H1 (cell line): Measurements from ENCODE around the gene DYNLT2B. TPM values are rescaled to one million over a fixed set of nuclear protein-coding genes. Genes with fewer than 3 reads are reported as not detected.

Experiments used
- CTCF ChIA-PET: fragments of 300-600 bp; sonication (Branson Sonifier 250); formaldehyde crosslinking; loops from one replicate; lab custom pipeline; 2021; ENCODE audit not compliant: partially characterized antibody; lab: Charles Lee
- POLR2A ChIA-PET: fragments of 300-600 bp; sonication (Branson Sonifier 250); formaldehyde crosslinking; loops from one replicate; lab custom pipeline; 2021; ENCODE audit warnings: inconsistent platforms; ENCODE audit not compliant: partially characterized antibody; lab: Charles Lee
- DNase-seq, 2 experiments: peaks; one replicate each; pipeline versions ENCODE4 v3.0.0 to v3.0.0-alpha.2; 2010 to 2022; ENCODE audit warnings: low spot score in 2 of 2, low read depth in 1 of 2, mixed read lengths in 1 of 2
- FAIRE-seq: peaks from 2 replicates; lab custom pipeline; 2011; peaks lifted over from hg19 to GRCh38; lab: Jason Lieb, UNC
- H2AFZ ChIP-seq: 2 replicates; pipeline ENCODE4 v1.8.1; 2012; ENCODE audit warnings: low read length, inconsistent platforms
- H2AK5ac ChIP-seq: 2 replicates; pipeline ENCODE4 v1.6.1; 2013; ENCODE audit warnings: low read depth, low read length
- H2BK120ac ChIP-seq: replicated peaks from 2 replicates; pipeline ENCODE3; 2013; ENCODE audit warnings: low read depth, low read length, inconsistent platforms
- H2BK12ac ChIP-seq: 2 replicates; pipeline ENCODE4 v1.6.1; 2013; ENCODE audit warnings: low read depth, low read length
- H2BK15ac ChIP-seq: 2 replicates; pipeline ENCODE4 v1.6.1; 2013; ENCODE audit warnings: low read length
- H2BK20ac ChIP-seq: 2 replicates; pipeline ENCODE4 v1.6.1; 2013; ENCODE audit warnings: low read length
- H2BK5ac ChIP-seq: 2 replicates; pipeline ENCODE4 v1.6.1; 2013; ENCODE audit warnings: low read depth, low read length
- H3K14ac ChIP-seq: 2 replicates; pipeline ENCODE4 v1.6.1; 2013; ENCODE audit warnings: inconsistent platforms; ENCODE audit not compliant: insufficient read length
- H3K18ac ChIP-seq: 2 replicates; pipeline ENCODE4 v1.6.1; 2013; ENCODE audit warnings: low read length; ENCODE audit errors: extremely low read depth
- H3K23ac ChIP-seq: 2 replicates; pipeline ENCODE4 v1.6.1; 2013; ENCODE audit warnings: inconsistent platforms; ENCODE audit not compliant: insufficient read length
- H3K23me2 ChIP-seq: 2 replicates; pipeline ENCODE4 v1.6.1; 2013; ENCODE audit warnings: low read depth, low read length
- H3K27ac ChIP-seq: 2 replicates; pipeline ENCODE4 v1.6.1; 2011; ENCODE audit warnings: low read depth, low read length, inconsistent platforms
- H3K27me3 ChIP-seq, 4 experiments: replicated peaks in 1 of 4; 1 replicate in 1 of 4; 2 replicates in 3 of 4; pipeline versions ENCODE4 v1.6.1 to v1.8.1; 2011 to 2013; ENCODE audit warnings: low read length in 3 of 4, mild to moderate bottlenecking in 3 of 4, inconsistent platforms in 2 of 4, mixed read lengths in 2 of 4, moderate library complexity in 1 of 4; ENCODE audit not compliant: control insufficient read depth in 3 of 4, insufficient read depth in 3 of 4; ENCODE audit errors: extremely low read depth in 1 of 4
- H3K36me3 ChIP-seq, 4 experiments: 2 replicates each; pipeline versions ENCODE4 v1.6.1 to v1.8.1; 2011 to 2013; ENCODE audit warnings: mild to moderate bottlenecking in 4 of 4, low read length in 3 of 4, moderate library complexity in 2 of 4, control low read depth in 1 of 4, inconsistent platforms in 1 of 4; ENCODE audit not compliant: insufficient read depth in 4 of 4, control insufficient read depth in 2 of 4
- H3K4ac ChIP-seq: replicated peaks from 2 replicates; pipeline ENCODE3; 2013; ENCODE audit warnings: low read length, low read depth, mixed read lengths, inconsistent platforms; ENCODE audit not compliant: insufficient read length
- H3K4me1 ChIP-seq, 4 experiments: replicated peaks in 1 of 4; 1 replicate in 1 of 4; 2 replicates in 3 of 4; pipeline versions ENCODE4 v1.6.1 to v1.8.1; 2011 to 2013; ENCODE audit warnings: low read length in 3 of 4, inconsistent platforms in 2 of 4, mixed read lengths in 1 of 4; ENCODE audit not compliant: insufficient read depth in 4 of 4, control insufficient read depth in 3 of 4
- H3K4me2 ChIP-seq, 2 experiments: 2 replicates each; pipeline versions ENCODE4 v1.6.1 to v1.8.1; 2011 to 2013; ENCODE audit warnings: low read depth in 2 of 2, low read length in 2 of 2, control low read depth in 1 of 2, inconsistent platforms in 1 of 2, mild to moderate bottlenecking in 1 of 2; ENCODE audit not compliant: insufficient read depth in 1 of 2
- H3K4me3 ChIP-seq, 4 experiments: fragments of 200-600, 300-600 bp in 1 of 4; sonication (generic), shearing (Covaris generic), sonication (Bioruptor Twin) in 1 of 4; 2 replicates each; pipeline versions ENCODE4 v1.5.1 to v1.8.1; 2011 to 2016; ENCODE audit warnings: low read length in 4 of 4, low read depth in 3 of 4, control low read depth in 2 of 4, inconsistent platforms in 2 of 4, mild to moderate bottlenecking in 2 of 4, mixed read lengths in 1 of 4, moderate library complexity in 1 of 4; ENCODE audit not compliant: insufficient read depth in 2 of 4; ENCODE audit errors: extremely low read depth in 1 of 4
- H3K56ac ChIP-seq: replicated peaks from 2 replicates; pipeline ENCODE3; 2013; ENCODE audit warnings: low read depth, mild to moderate bottlenecking, mixed read lengths, low read length, inconsistent platforms; ENCODE audit not compliant: insufficient read length
- H3K79me1 ChIP-seq: 2 replicates; pipeline ENCODE4 v1.6.1; 2013; ENCODE audit warnings: low read depth, low read length, control low read depth
- H3K79me2 ChIP-seq, 2 experiments: 2 replicates each; pipeline versions ENCODE4 v1.6.1 to v1.8.1; 2012 to 2013; ENCODE audit warnings: low read length in 2 of 2, mild to moderate bottlenecking in 2 of 2, inconsistent platforms in 1 of 2; ENCODE audit not compliant: insufficient read depth in 2 of 2, control insufficient read depth in 1 of 2
- H3K9ac ChIP-seq, 4 experiments: replicated peaks in 1 of 4; 1 replicate in 1 of 4; 2 replicates in 3 of 4; pipeline versions ENCODE4 v1.6.1 to v1.8.1; 2011 to 2013; ENCODE audit warnings: low read depth in 3 of 4, low read length in 3 of 4, control low read depth in 2 of 4, mild to moderate bottlenecking in 2 of 4, moderate library complexity in 2 of 4, inconsistent platforms in 1 of 4; ENCODE audit errors: extremely low read depth in 1 of 4
- H3K9me3 ChIP-seq, 2 experiments: 2 replicates each; pipeline versions ENCODE4 v1.6.1 to v1.8.1; 2012 to 2013; ENCODE audit warnings: mild to moderate bottlenecking in 2 of 2, moderate library complexity in 2 of 2, control low read depth in 1 of 2, inconsistent platforms in 1 of 2, low read depth in 1 of 2, low read length in 1 of 2, mixed read lengths in 1 of 2; ENCODE audit not compliant: insufficient read depth in 2 of 2
- H4K20me1 ChIP-seq, 2 experiments: replicated peaks in 1 of 2; 2 replicates each; pipeline versions ENCODE3 to v1.8.1; 2011 to 2013; ENCODE audit warnings: inconsistent platforms in 2 of 2, low read length in 2 of 2, mild to moderate bottlenecking in 1 of 2; ENCODE audit not compliant: insufficient read depth in 2 of 2, control insufficient read depth in 1 of 2
- H4K5ac ChIP-seq: 2 replicates; pipeline ENCODE4 v1.6.1; 2013; ENCODE audit warnings: low read length, low read depth, mixed read lengths, inconsistent platforms; ENCODE audit not compliant: insufficient read length
- H4K8ac ChIP-seq: 2 replicates; pipeline ENCODE4 v1.8.0; 2013; ENCODE audit warnings: mild to moderate bottlenecking, moderate library complexity, low read length, inconsistent platforms; ENCODE audit not compliant: insufficient read depth; ENCODE audit errors: extremely low read depth
- H4K91ac ChIP-seq: replicated peaks from 2 replicates; pipeline ENCODE3; 2013; ENCODE audit warnings: low read length, mixed read lengths, inconsistent platforms; ENCODE audit not compliant: insufficient read length
- ASH2L ChIP-seq: fragments of 200-600, 300-600 bp; sonication (generic); IDR thresholded peaks from one replicate; pipeline ENCODE4 v1.7.1; 2017; ENCODE audit warnings: low read length
- CTBP2 ChIP-seq: IDR thresholded peaks from 2 replicates; pipeline ENCODE4 v1.7.0; 2011; ENCODE audit warnings: borderline replicate concordance, mild to moderate bottlenecking, moderate library complexity, mixed read lengths, low read length; ENCODE audit not compliant: insufficient read depth, insufficient read length
- CTCF ChIP-seq, 3 experiments: IDR thresholded peaks; 1 replicate in 2 of 3; 2 replicates in 1 of 3; pipeline versions ENCODE4 v1.5.1 to v1.6.1; 2011; ENCODE audit warnings: low read length in 3 of 3, mild to moderate bottlenecking in 3 of 3, inconsistent platforms in 2 of 3, low read depth in 1 of 3, moderate library complexity in 1 of 3; ENCODE audit not compliant: insufficient read depth in 1 of 3; ENCODE audit errors: control extremely low read depth in 1 of 3
- GABPA ChIP-seq: IDR thresholded peaks from 2 replicates; pipeline ENCODE4 v1.6.1; 2011; ENCODE audit warnings: mild to moderate bottlenecking, low read length, moderate library complexity, borderline replicate concordance; ENCODE audit not compliant: insufficient read depth
- KDM1A ChIP-seq: fragments of 200-600, 300-600 bp; sonication (generic); IDR thresholded peaks from 2 replicates; pipeline ENCODE4 v1.7.1; 2016; ENCODE audit warnings: mild to moderate bottlenecking, low read length, borderline replicate concordance
- SIN3A ChIP-seq, 2 experiments: IDR thresholded peaks in 1 of 2; conservative IDR thresholded peaks in 1 of 2; 2 replicates each; pipeline ENCODE4 v1.6.1; 2011 to 2012; ENCODE audit warnings: low read length in 2 of 2, improper control_type of control experiment in 1 of 2, low read depth in 1 of 2, mild to moderate bottlenecking in 1 of 2
- SIX5 ChIP-seq: IDR thresholded peaks from 2 replicates; pipeline ENCODE4 v1.6.1; 2011; ENCODE audit warnings: mild to moderate bottlenecking, low read depth, low read length
- TBP ChIP-seq: IDR thresholded peaks from 2 replicates; pipeline ENCODE4 v1.6.1; 2011; ENCODE audit warnings: low read depth, low read length, improper control_type of control experiment
- WGBS, 2 experiments: shearing (Covaris generic) in 1 of 2; methylation state at CpG; one replicate each; pipeline versions ENCODE4 v1.1.6 to v1.1.7; 2013 to 2015; ENCODE audit warnings: low lambda C conversion rate in 2 of 2, mixed read lengths in 2 of 2, inconsistent platforms in 1 of 2, low coverage in 1 of 2, missing lambda C conversion rate in 1 of 2; ENCODE audit not compliant: insufficient replicate concordance in 2 of 2, insufficient coverage in 1 of 2, insufficient read length in 1 of 2; ENCODE audit errors: extremely low coverage in 1 of 2, missing lambda C conversion rate in 1 of 2; 5-methylcytosine and 5-hydroxymethylcytosine counted together
- polyA plus RNA-seq, 7 experiments: library from polyadenylated mRNA; depleted of rRNA in 3 of 7; stranded (reverse) in 5 of 7; unstranded in 2 of 7; fragments of >200 nt in 5 of 7; fragments of 200-250 nt in 2 of 7; gene quantifications; 1 replicate in 5 of 7; 2 replicates in 1 of 7; 4 replicates in 1 of 7; pipeline versions ENCODE4 v1.2.1 to v1.2.3, GENCODE V29; 2011 to 2013; ENCODE audit warnings: missing spikeins in 2 of 7, mixed read lengths in 2 of 7
- total RNA-seq: library from RNA; stranded (reverse); fragmentation: NEBNext Ultra II Directional; extraction: Animal tissue kit (Norgen Biotek cat#: 25700); gene quantifications from 2 replicates; pipeline ENCODE4 v1.2.1, GENCODE V29; 2021

The DYNLT2B gene
- total and polyA plus RNA-seq, 2 of the 8 experiments (the other 6 are each of a cell fraction or from before 2014, with no cell fraction given): 10.9 to 22.2 TPM

DNA sequence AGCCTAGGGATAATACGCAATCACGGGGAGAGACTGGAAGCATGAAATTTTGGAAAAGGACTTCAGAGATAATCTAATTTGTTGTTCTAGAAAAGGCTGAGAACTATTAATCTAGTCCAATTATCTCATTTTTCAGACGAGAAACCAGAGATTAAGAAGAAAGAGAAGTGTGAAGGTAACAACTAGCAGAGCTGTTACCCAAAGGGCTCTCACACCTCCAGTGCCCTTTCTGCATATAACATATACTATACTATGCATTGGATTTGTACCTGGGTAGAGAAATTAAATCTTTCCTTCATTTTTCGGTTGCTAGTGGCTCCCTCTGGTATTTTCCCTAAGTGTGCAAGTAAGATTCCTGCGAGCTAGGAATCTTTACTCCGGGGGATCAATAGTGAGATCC is 33.5 kb upstream of the DYNLT2B start:
- TF ChIP-seq SIX5 (no peak), CTCF (IDR thresholded peaks at IDR 0.05; ENCODE audit: control extremely low read depth in 1 of 3, insufficient read depth in 1 of 3, low read depth in 1 of 3, low read length in 3 of 3) (no peak), CTBP2 (no peak), TBP (no peak), KDM1A (no peak), GABPA (no peak), SIN3A (conservative IDR thresholded peaks at IDR 0.05 in 1 of 2, IDR thresholded peaks at IDR 0.05 in 1 of 2; ENCODE audit: low read depth in 1 of 2, low read length in 2 of 2) (no peak), ASH2L (no peak)
- H2AK5ac ChIP-seq: no peak overlapping the region
- no peak overlapping the region for H3K9ac ChIP-seq
- no peak overlapping the region for H2BK120ac ChIP-seq
- H3K27me3 ChIP-seq: no peaks in the 10 kb centered on the region
- FAIRE-seq (no peak), DNase-seq (no peak)
- no peaks in the 10 kb centered on the region for H3K79me2 ChIP-seq
- H4K20me1 ChIP-seq: peaks cover 0 to 5% of the 10 kb centered on the region in 2 experiments
- H4K8ac ChIP-seq: no peak overlapping the region
- H2BK20ac ChIP-seq: no peak overlapping the region
- H3K4me3 ChIP-seq: no peak overlapping the region
- H3K36me3 ChIP-seq: peaks cover 14 to 23% (median 20%) of the 10 kb centered on the region in 4 experiments
- H3K18ac ChIP-seq: no peak overlapping the region
- ChIA-PET POLR2A (no interaction called here), CTCF (no interaction called here)
- no peaks in the 10 kb centered on the region for H3K4me1 ChIP-seq
- H2AFZ ChIP-seq: no peak overlapping the region
- no peaks in the 10 kb centered on the region for H3K79me1 ChIP-seq
- H4K5ac ChIP-seq: no peak overlapping the region
- no peaks in the 10 kb centered on the region for H3K23me2 ChIP-seq
- WGBS, 2 experiments: 78% methylated on average over 6 of the region's 6 CpGs; no CpG with 5 or more reads in 1 of the 2 experiments
- H2BK15ac ChIP-seq: no peak overlapping the region
- H2BK5ac ChIP-seq: no peak overlapping the region
- no peak overlapping the region for H3K4ac ChIP-seq
- H3K27ac ChIP-seq: no peak overlapping the region
- no peak overlapping the region for H3K23ac ChIP-seq
- H3K14ac ChIP-seq: no peak overlapping the region
- H2BK12ac ChIP-seq: no peak overlapping the region
- no peak overlapping the region for H4K91ac ChIP-seq
- H3K4me2 ChIP-seq: no peak overlapping the region
- H3K56ac ChIP-seq: no peak overlapping the region
- no peaks in the 10 kb centered on the region for H3K9me3 ChIP-seq
